GM18867 (cell line): Measurements from ENCODE around the gene DNAH10.
"Not testable (repeated sequence)": the region's sequence is repeated elsewhere in the genome, so short reads cannot be mapped to it uniquely, and the experiment has no call there.

Experiments
- ATAC-seq: cut with Tn5 transposase; IDR thresholded peaks from one replicate; pipeline ENCODE4 v1.9.1; 2021; ENCODE audit warnings: mild to moderate bottlenecking, moderate library complexity; ENCODE audit not compliant: unreplicated experiment

DNAH10 gene

DNA sequence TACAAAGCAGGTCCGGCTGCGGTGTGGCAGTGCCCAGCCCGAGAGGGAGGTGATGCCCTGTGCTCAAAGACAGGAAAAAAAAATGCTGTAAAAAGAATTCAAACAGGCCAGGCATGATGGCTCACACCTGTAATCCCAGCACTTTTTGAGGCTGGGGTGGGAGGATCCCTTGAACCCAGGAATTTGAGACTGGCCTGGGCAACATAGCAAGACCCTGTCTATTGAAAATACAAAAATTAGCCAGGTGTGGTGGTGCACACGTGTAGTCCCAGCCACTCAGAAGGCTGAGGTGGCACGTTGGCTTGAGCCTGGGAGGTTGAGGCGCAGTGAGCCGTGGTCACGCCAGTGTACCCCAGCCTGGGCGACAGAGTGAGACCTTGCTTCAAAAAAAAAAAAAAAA lies 26.4 kb downstream of the DNAH10 start:
- no peak for ATAC-seq

GRCh38 chr12:123789422-123789821 lies 27.3 kb downstream of the DNAH10 start:
- ATAC-seq, result not testable (repeated sequence)

- ATAC-seq, result no peak
Observed at GRCh38 chr12:123790905-123791467, 28.9 kb downstream of the DNAH10 start.

DNA sequence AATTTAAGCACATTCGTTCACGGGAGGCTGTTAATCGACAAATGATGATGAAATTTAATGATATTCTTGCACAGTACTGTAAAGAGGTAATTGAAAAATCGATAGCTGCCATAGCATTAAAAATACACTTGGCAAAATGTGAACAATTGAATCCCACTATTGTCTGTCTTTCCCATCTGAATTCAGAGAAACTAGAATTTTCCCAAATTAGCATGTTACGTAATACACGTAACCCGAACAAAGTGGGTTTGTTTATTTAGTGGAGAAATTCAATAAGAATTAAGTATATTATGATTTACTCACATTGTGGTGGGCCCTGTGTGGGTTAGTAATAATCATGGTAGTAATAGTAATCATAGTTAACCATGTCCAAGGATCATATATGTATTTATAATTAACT lies 31.9 kb downstream of the DNAH10 start:
- ATAC-seq, result no peak

DNA sequence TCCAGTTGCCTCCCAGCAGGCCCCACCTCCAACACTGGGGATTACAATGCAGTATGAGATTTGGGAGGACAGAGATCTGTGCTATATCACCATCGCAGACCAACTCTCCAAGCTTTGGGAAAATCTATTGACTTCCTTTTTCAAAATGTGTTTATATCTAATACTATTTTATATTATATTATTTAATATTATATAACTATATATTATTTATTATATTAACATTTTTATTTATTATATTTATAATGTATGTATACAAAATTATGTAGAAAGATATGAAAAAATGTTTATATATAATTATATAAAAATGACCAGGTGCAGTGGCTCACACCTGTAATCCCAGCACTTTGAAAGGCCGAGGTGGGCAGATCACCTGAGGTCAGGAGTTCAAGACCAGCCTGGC lies 36.4 kb downstream of the DNAH10 start:
- no peak for ATAC-seq

GRCh38 chr12:123799227-123799626 lies 37.1 kb downstream of the DNAH10 start:
- ATAC-seq, result no peak

- ATAC-seq, result no peak
Observed at GRCh38 chr12:123801573-123802178, 39.6 kb downstream of the DNAH10 start.

DNA sequence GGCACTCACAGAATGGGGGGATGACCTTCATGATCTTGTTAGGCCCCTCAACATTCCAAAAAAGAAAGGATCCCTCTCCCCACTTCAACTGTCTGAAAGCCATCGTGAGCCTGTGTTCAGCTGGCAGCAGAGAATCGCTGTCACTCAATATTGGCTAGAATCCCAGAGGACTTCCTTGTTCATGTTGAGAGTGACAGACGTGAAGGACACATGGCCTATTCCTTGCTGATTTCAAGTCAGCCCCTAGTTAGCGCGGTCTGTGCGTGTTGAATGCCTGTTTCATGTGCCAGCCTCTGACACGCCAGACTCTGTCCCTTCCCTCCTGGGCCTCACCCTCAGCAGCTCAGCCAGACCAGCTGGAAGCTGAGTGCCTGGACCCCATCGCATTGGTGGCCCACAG lies 43.1 kb downstream of the DNAH10 start:
- ATAC-seq, result no peak

DNA sequence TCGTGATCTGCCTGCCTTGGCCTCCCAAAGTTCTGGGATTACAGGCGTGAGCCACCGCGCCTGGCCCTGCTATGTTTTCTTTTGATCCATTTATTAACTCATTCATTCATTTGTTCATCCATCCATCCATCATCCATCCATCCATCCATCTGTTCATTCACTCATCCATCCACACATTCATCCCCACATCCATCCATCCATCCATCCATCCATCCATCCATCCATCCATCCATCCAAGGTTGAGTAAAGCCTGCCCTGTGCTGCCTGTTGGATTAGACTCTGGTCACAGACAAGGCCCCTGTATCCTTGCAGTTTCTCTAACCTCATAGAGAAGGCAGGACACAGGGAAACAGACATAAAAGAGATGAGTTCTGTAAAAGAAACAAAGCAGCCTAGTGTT lies 44.9 kb downstream of the DNAH10 start:
- no peak for ATAC-seq

- ATAC-seq, result no peak
Observed at GRCh38 chr12:123807670-123808069, 45.6 kb downstream of the DNAH10 start.

DNA sequence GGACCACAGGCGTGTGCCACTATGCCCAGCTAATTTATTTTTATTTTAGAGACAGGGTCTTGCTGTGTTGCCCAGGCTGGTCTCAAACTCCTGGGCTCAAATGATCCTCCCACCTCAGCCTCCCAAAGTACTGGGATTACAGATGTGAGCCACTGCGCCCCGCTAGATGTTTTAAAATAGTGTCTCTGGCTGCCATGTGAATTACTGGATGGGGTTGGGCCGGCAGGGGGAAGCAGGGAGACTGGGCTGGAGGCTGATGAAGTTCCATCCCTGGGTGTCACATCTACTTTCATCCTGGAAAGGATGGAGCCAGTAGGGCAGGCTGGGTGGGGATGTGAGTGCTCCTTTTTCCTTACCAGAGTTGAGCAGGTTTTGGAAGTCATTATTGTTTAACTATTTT lies 46.1 kb downstream of the DNAH10 start:
- ATAC-seq, result no peak

DNA sequence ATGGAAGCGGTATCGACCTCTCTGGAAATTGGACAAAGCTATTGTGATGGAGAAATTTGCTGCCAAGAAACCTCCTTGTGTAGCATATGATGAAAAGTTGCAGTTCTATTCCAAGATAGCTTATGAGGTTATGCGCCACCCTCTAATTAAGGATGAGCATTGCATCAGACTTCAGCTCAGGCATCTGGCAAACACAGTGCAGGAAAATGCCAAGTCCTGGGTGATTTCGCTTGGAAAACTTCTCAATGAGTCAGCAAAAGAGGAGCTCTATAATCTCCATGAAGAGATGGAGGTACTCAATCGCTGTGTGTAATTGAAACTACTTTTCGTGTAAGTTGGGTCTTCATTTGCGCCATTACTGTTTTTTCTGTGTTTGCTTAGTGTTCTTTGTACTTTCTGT lies 51.2 kb downstream of the DNAH10 start:
- no peak for ATAC-seq

DNA sequence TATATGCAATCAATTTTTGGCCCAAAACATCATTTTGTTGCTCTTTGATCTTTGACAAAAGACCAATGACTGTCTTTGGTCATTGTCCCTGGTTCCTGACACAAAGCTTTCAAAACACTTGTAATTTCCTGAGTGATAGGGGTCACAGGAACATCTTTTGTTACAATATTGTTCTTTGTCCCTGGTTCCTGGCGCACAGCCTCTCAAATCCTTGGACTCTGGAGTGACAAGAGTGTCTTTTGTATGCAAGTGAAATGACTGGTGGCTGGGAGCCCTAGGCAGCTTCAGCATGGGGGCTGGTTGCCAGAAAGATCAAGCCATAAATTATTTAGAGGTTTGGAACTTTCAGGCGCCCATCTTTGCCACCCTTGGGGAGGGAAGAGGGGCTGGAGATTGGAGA lies 53.9 kb downstream of the DNAH10 start:
- ATAC-seq, result no peak

DNA sequence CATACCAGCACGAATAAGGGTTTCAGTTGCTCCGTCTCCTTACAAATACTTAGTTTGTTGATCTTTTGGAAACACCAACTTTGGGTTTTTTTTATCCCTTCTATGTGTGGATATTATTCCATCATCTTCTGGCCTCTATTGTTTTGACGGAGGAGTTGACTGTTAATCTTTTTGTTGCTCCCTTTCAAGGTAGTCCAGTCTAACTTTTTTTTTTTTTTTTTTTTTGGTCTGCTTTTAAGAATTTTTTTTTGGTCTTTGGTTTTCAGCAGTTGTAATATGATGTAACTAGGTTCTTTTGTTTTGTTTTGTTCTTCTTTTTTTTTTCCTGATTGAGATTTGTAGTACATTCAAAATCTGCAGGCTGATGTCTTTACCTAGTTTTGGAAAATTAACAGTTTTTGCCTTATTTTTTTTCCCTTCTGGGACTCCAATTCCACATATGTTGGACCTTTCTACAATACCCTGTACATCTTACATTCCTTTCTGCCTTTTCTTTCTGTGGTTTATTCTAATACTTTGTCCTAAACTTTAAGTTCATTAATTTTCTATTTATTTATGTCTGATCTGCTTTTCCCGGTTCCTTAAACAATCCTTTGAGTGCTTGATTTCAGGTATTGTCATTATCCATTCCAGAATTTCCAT lies 54.9 kb downstream of the DNAH10 start:
- ATAC-seq, result no peak

- ATAC-seq, result no peak
Observed at GRCh38 chr12:123822804-123823203, 60.7 kb downstream of the DNAH10 start.

DNA sequence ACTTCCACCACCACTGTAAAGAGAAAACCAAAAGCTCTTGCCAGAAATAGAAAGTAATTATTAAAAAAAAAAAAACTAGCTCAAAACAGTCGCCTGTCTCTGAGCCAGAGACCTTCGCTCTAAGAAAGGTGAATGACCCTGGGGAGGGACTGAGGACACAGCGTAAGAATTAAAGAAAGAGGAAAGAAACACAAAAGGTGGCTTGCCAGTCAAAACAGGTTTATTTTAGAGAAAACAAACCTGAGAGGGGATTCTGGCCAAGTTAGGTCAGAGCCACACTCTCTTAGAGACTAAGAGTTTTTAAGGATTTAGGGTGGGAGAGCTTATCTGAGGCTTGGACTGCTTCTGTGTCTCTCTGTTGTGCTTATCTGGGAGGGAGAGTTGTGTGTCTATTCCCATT lies 66.0 kb downstream of the DNAH10 start:
- no peak for ATAC-seq

GRCh38 chr12:123828854-123829547 lies 66.9 kb downstream of the DNAH10 start:
- no peak for ATAC-seq

DNA sequence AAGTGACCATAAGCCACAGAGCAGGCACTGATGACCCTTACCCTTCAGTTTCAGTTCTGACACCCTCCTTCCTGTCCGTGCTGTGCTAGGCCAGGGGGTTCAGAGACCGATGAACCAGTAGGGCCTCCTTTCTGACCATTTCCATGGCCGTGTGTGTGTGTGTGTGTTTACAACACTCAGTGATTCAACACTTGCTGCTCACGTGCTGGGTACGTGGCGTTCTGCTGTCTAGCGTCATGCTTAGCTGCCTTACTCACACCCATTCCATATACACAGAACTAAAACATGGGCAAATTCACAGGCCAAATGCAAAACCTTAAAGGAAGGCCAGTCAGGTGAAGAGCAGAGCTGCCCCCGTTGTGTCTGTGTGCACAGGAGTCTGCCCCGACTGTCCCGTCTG lies 67.5 kb downstream of the DNAH10 start:
- ATAC-seq, result no peak

DNA sequence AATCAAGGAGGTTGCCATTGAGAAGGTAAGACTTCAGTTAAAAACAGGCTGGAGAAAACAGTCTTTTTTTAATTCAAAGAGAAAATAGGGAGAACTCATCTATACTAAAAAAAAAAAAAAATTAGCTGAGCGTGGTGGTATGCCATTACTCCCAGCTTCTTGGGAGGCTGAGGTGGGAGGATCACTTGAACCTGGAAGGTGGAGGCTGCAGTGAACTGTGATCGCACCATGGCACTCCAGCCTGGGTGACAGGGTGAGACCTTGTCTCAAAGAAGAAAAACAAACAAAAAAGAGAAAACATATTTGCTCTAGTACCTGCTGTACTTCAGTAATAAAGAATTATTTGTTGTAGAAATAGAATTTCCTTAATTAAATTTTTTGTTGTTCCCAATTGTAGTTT lies 68.6 kb downstream of the DNAH10 start:
- ATAC-seq, result no peak

- no peak for ATAC-seq
Observed at GRCh38 chr12:123832052-123832451, 70.0 kb downstream of the DNAH10 start.

- no peak for ATAC-seq
Observed at GRCh38 chr12:123833830-123834229, 71.7 kb downstream of the DNAH10 start.

- no peak for ATAC-seq
Observed at GRCh38 chr12:123834845-123835244, 72.7 kb downstream of the DNAH10 start.
